Esophagus muscularis mucosa (tissue), 4 donors: ENCODE data around the gene RXRA. TPM values are rescaled to one million over a fixed set of nuclear protein-coding genes. Genes with fewer than 3 reads are reported as not detected.

Experiments
- DNase-seq: peaks from one replicate; pipeline ENCODE4 v3.0.0-alpha.2; 2017; ENCODE audit errors: extremely low spot score
- H3K27ac ChIP-seq, 4 donors: fragments of 200-600 bp; sonication (generic); replicated peaks in 1 of 4; 1 replicate in 3 of 4; 2 replicates in 1 of 4; pipeline ENCODE4 v1.5.1; 2016 to 2019; ENCODE audit warnings: mild to moderate bottlenecking in 1 of 4
- H3K27me3 ChIP-seq, 4 donors: fragments of 200-600 bp; sonication (generic); one replicate each; pipeline versions ENCODE4 v1.5.1 to v1.6.0; 2016 to 2019
- H3K36me3 ChIP-seq, 4 donors: fragments of 200-600 bp; sonication (generic); one replicate each; pipeline ENCODE4 v1.5.1; 2016 to 2019
- H3K4me1 ChIP-seq, 4 donors: fragments of 200-600 bp; sonication (generic); one replicate each; pipeline ENCODE4 v1.5.1; 2016 to 2019
- H3K4me3 ChIP-seq, 4 donors: fragments of 200-600 bp; sonication (generic); 1 replicate in 2 of 4; 2 replicates in 2 of 4; pipeline ENCODE4 v1.5.1; 2016 to 2019; ENCODE audit warnings: mild to moderate bottlenecking in 4 of 4, moderate library complexity in 1 of 4
- H3K9me3 ChIP-seq, 4 donors: fragments of 200-600 bp; sonication (generic); 1 replicate in 3 of 4; 2 replicates in 1 of 4; pipeline ENCODE4 v1.5.1; 2016 to 2019
- CTCF ChIP-seq, 3 experiments: fragments of 200-600 bp in 2 of 3; fragments of 450-650 bp in 1 of 3; sonication (generic) in 2 of 3; IDR thresholded peaks; one replicate each; pipeline ENCODE4 v1.5.1; 2017 to 2019; ENCODE audit warnings: antibody characterized with exemption in 3 of 3, mild to moderate bottlenecking in 2 of 3, moderate library complexity in 1 of 3
- EP300 ChIP-seq: sonication (generic); formaldehyde crosslinking; IDR thresholded peaks from one replicate; pipeline ENCODE4 v1.6.1; 2017; ENCODE audit warnings: antibody characterized with exemption
- POLR2A ChIP-seq: fragments of 450-650 bp; IDR thresholded peaks from one replicate; pipeline ENCODE4 v1.6.1; 2017; ENCODE audit warnings: antibody characterized with exemption, moderate library complexity, mild to moderate bottlenecking, low read depth
- POLR2AphosphoS5 ChIP-seq, 2 donors: sonication (generic); formaldehyde crosslinking; IDR thresholded peaks; one replicate each; pipeline ENCODE4 v1.6.1; 2017; ENCODE audit warnings: antibody characterized with exemption in 2 of 2
- WGBS: methylation state at CpG from one replicate; pipeline ENCODE4 v1.1.5; 2018; 5-methylcytosine and 5-hydroxymethylcytosine counted together
- intact Hi-C: fragments of 100-400 bp; cut with DNase I; formaldehyde crosslinking; loops from one replicate; pipeline ENCODE4 v1.15.1; 2023
- total RNA-seq, 4 donors: library from RNA; depleted of rRNA; stranded (reverse); fragments of >200 nt; gene quantifications; one replicate each; pipeline versions ENCODE4 v1.1.0 to v1.2.1, GENCODE V29; 2016

The RXRA gene
- total RNA-seq, 4 donors from 2014 or later: 46.4 to 81.0 (median 63.7) TPM

- H3K27ac ChIP-seq: no peak overlapping the region
- no peaks in the 10 kb centered on the region for H3K9me3 ChIP-seq
- TF ChIP-seq POLR2A: no peak
- no peak for TF ChIP-seq POLR2AphosphoS5 (IDR thresholded peaks at IDR 0.05)
- no peak for TF ChIP-seq CTCF (IDR thresholded peaks at IDR 0.05)
- TF ChIP-seq EP300: no peak
- no peaks in the 10 kb centered on the region for H3K36me3 ChIP-seq
- no peak for DNase-seq
- H3K4me1 ChIP-seq: peaks cover 24 to 43% (median 40%) of the 10 kb centered on the region in 4 donors
- no peak overlapping the region for H3K4me3 ChIP-seq
- intact Hi-C loops: no loop called here
- H3K27me3 ChIP-seq: no peaks in the 10 kb centered on the region
- WGBS: 85% methylated on average over 5 of the region's 15 CpGs
These were observed 151.2 kb downstream of the RXRA start for GRCh38 chr9:134477342-134477925.

- H3K36me3 ChIP-seq: no peaks in the 10 kb centered on the region
- no peak overlapping the region for H3K4me3 ChIP-seq
- peaks cover 24 to 39% (median 36%) of the 10 kb centered on the region in 4 donors for H3K4me1 ChIP-seq
- H3K27me3 ChIP-seq: no peaks in the 10 kb centered on the region
- no peak overlapping the region for H3K27ac ChIP-seq
- no peak for TF ChIP-seq POLR2AphosphoS5 (IDR thresholded peaks at IDR 0.05)
- H3K9me3 ChIP-seq: no peaks in the 10 kb centered on the region
- no peak for DNase-seq
- WGBS: 93% methylated on average over 11 of the region's 14 CpGs
- intact Hi-C loops: no loop called here
These were observed 151.7 kb downstream of the RXRA start for GRCh38 chr9:134477927-134478326.

- peaks cover 0 to 8% (median 3%) of the 10 kb centered on the region in 4 donors for H3K4me1 ChIP-seq
- intact Hi-C loops: no loop called here
- H3K9me3 ChIP-seq: no peaks in the 10 kb centered on the region
- no peak for DNase-seq
- no peak overlapping the region for H3K27ac ChIP-seq
- H3K36me3 ChIP-seq: no peaks in the 10 kb centered on the region
- 88% methylated on average over 7 of the region's 7 CpGs for WGBS
- H3K4me3 ChIP-seq: no peak overlapping the region
- no peaks in the 10 kb centered on the region for H3K27me3 ChIP-seq
- TF ChIP-seq CTCF (IDR thresholded peaks at IDR 0.05) (no peak), EP300 (no peak), POLR2AphosphoS5 (IDR thresholded peaks at IDR 0.05) (no peak), POLR2A (no peak)
These were observed 155.5 kb downstream of the RXRA start for GRCh38 chr9:134481762-134482161.

- Histone ChIP-seq H3K27me3 (no peaks in the 10 kb centered on the region), H3K4me3 (no peak overlapping the region), H3K36me3 (no peaks in the 10 kb centered on the region), H3K27ac (no peak overlapping the region), H3K4me1 (peaks cover 0 to 7% (median 3%) of the 10 kb centered on the region in 4 donors), H3K9me3 (no peaks in the 10 kb centered on the region)
- 89% methylated on average over 10 of the region's 10 CpGs for WGBS
- DNase-seq: no peak
- no peak for TF ChIP-seq EP300
- no peak for TF ChIP-seq CTCF (IDR thresholded peaks at IDR 0.05)
- TF ChIP-seq POLR2A: no peak
- intact Hi-C loops: no loop called here
These were observed 156.0 kb downstream of the RXRA start for GRCh38 chr9:134482226-134482625.

GRCh38 chr9:134483361-134484184 lies 157.3 kb downstream of the RXRA start:
- Histone ChIP-seq H3K4me1 (no peaks in the 10 kb centered on the region), H3K27ac (no peak overlapping the region), H3K9me3 (no peaks in the 10 kb centered on the region), H3K27me3 (no peaks in the 10 kb centered on the region), H3K36me3 (no peaks in the 10 kb centered on the region), H3K4me3 (no peak overlapping the region)
- intact Hi-C loops: no loop called here
- TF ChIP-seq EP300 (no peak), POLR2A (no peak), CTCF (IDR thresholded peaks at IDR 0.05) (no peak), POLR2AphosphoS5 (IDR thresholded peaks at IDR 0.05) (no peak)
- WGBS: 88% methylated on average over 18 of the region's 24 CpGs
- no peak for DNase-seq
